ENCODE results near the gene DNAJC3.
"Not testable (repeated sequence)": the region's sequence is repeated elsewhere in the genome, so short reads cannot be mapped to it uniquely, and the experiment has no call there.

Gene DNAJC3

GRCh38 chr13:95676762-95677563 is at the start of gene DNAJC3:
Gene DNAJC3, plus strand, starts transcription at chr13:95677139. Its CDS starts 117 bp downstream, at chr13:95677256.
- DNase-seq (ENCODE audit: low spot score): peak; percentile 99

GRCh38 chr13:95627590-95627989 is 49.3 kb upstream of the DNAJC3 start:
- no peak for DNase-seq (ENCODE audit: low spot score)

GRCh38 chr13:95628488-95628887 is 48.5 kb upstream of the DNAJC3 start:
- DNase-seq (ENCODE audit: low spot score): no peak

- DNase-seq (ENCODE audit: low spot score): no peak
Measured at GRCh38 chr13:95629071-95629470, 47.9 kb upstream of the DNAJC3 start.

- no peak for DNase-seq (ENCODE audit: low spot score)
Measured at GRCh38 chr13:95630593-95630992, 46.3 kb upstream of the DNAJC3 start.

GRCh38 chr13:95636853-95637252 is 40.1 kb upstream of the DNAJC3 start:
- DNase-seq (ENCODE audit: low spot score): no peak

GRCh38 chr13:95641291-95642027 is 35.5 kb upstream of the DNAJC3 start:
- peak; percentile 43 for DNase-seq (ENCODE audit: low spot score)

- DNase-seq (ENCODE audit: low spot score): peak; percentile 23
Measured at GRCh38 chr13:95642028-95642621, 34.8 kb upstream of the DNAJC3 start.

GRCh38 chr13:95642999-95643398 is 33.9 kb upstream of the DNAJC3 start:
- no peak for DNase-seq (ENCODE audit: low spot score)

- peak; percentile 10 for DNase-seq (ENCODE audit: low spot score)
Measured at GRCh38 chr13:95643571-95643935, 33.4 kb upstream of the DNAJC3 start.

GRCh38 chr13:95643936-95644598 is 32.9 kb upstream of the DNAJC3 start:
- DNase-seq (ENCODE audit: low spot score): peak; percentile 31

- peak; percentile 85 for DNase-seq (ENCODE audit: low spot score)
Measured at GRCh38 chr13:95644601-95645052, 32.3 kb upstream of the DNAJC3 start, which contains the start of gene DZIP1. Gene DZIP1, minus strand, starts transcription at chr13:95644706. Its CDS starts 2,677 bp downstream, at chr13:95642029.

- DNase-seq (ENCODE audit: low spot score): no peak
Measured at GRCh38 chr13:95647321-95647720, 29.6 kb upstream of the DNAJC3 start.

GRCh38 chr13:95650696-95651095 is 26.2 kb upstream of the DNAJC3 start:
- no peak for DNase-seq (ENCODE audit: low spot score)

- no peak for DNase-seq (ENCODE audit: low spot score)
Measured at GRCh38 chr13:95652244-95652764, 24.6 kb upstream of the DNAJC3 start.

- DNase-seq (ENCODE audit: low spot score): no peak
Measured at GRCh38 chr13:95652821-95653220, 24.1 kb upstream of the DNAJC3 start.

GRCh38 chr13:95656386-95657015 is 20.4 kb upstream of the DNAJC3 start:
- no peak for DNase-seq (ENCODE audit: low spot score)

- no peak for DNase-seq (ENCODE audit: low spot score)
Measured at GRCh38 chr13:95659500-95659899, 17.4 kb upstream of the DNAJC3 start.

GRCh38 chr13:95660981-95661581 is 15.9 kb upstream of the DNAJC3 start:
- peak; percentile 6 for DNase-seq (ENCODE audit: low spot score)

- DNase-seq (ENCODE audit: low spot score): not testable (repeated sequence)
Measured at GRCh38 chr13:95667235-95667634, 9.7 kb upstream of the DNAJC3 start.

GRCh38 chr13:95671597-95671996 is 5.3 kb upstream of the DNAJC3 start:
- DNase-seq (ENCODE audit: low spot score): no peak

Data from Ammon's horn (tissue), 1 donor.